ENCODE results near the gene NOC2L. TPM values are rescaled to one million over a fixed set of nuclear protein-coding genes. Genes with fewer than 3 reads are reported as not detected.

The NOC2L gene
- total RNA-seq, 2 experiments from 2014 or later, result 77.9 to 99.0 TPM

DNA sequence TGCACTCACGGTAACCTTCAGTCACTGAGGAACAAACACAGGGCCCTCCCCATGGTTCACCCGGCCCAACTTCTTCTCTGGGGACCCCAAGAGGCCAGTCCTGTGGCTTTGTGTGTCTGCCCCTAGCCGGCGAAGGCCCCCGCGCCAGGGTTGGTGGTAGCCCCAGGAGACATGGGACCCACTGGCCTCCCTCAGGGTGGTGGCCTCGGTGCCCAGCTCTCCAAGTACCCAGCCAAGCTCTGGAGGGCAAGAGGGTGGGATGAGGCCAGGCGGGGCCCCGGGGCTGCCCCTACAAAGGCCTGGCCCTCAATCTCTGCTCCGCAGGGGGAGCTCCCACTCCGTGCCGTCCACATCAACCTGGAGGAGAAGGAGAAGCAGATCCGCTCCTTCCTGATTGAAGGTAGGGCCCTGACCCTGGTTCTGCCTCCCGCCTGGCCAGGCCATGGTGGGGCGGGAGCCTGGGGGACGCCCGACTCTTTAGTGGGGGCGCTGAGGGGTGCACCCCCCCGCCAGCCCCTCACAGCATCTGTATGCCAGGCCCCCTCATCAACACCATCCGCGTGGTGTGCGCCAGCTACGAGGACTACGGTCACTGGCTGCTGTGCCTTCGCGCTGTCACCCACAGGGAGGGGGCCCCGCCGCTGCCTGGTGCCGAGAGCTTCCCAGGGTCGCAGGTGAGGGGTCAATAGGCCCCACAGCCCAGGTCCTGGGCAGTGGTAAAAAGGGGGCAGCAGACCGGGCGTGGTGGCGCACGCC, 12.9 kb upstream of the NOC2L start:
- no peaks in the 10 kb centered on the region for H3K9me2 ChIP-seq (ENCODE audit: insufficient read depth, low read length)
- DNase-seq (ENCODE audit: low spot score), result no peak
- no peak for TF ChIP-seq CTCF (conservative IDR thresholded peaks at IDR 0.05; ENCODE audit: low read length)
- TF ChIP-seq EZH2phosphoT487 (IDR thresholded peaks at IDR 0.05; ENCODE audit: borderline replicate concordance, low read depth, low read length), result no peak
- no peaks in the 10 kb centered on the region for H3K4me1 ChIP-seq (ENCODE audit: insufficient read depth, low read length, poor library complexity, severe bottlenecking)
- BruUV-seq (replicated peaks), result no TSS peak
- no peak overlapping the region for H3K27ac ChIP-seq (ENCODE audit: low read depth, low read length, poor library complexity, severe bottlenecking)
- no peaks in the 10 kb centered on the region for H3K9me3 ChIP-seq (ENCODE audit: low read length)
- intact Hi-C loops (cut with micrococcal nuclease; ENCODE audit: unreplicated experiment), result no loop called here
- ChIA-PET POLR2A (no interaction called here), CTCF (ENCODE audit: unreplicated experiment) (no interaction called here)
- H3K4me3 ChIP-seq (ENCODE audit: low read depth, low read length, poor library complexity, severe bottlenecking), result no peak overlapping the region
- no peak overlapping the region for H3K4me2 ChIP-seq (ENCODE audit: low read length)
- no peaks in the 10 kb centered on the region; the same call in 1 of the 2 replicates for H4K20me1 ChIP-seq (ENCODE audit: insufficient read depth, low read length)
- H2AFZ ChIP-seq (ENCODE audit: low read length), result no peak overlapping the region
- H3K36me3 ChIP-seq (ENCODE audit: insufficient read depth, low read length), result no peaks in the 10 kb centered on the region
- no peaks in the 10 kb centered on the region for H3K79me2 ChIP-seq (ENCODE audit: insufficient read depth, low read depth, low read length)

DNA sequence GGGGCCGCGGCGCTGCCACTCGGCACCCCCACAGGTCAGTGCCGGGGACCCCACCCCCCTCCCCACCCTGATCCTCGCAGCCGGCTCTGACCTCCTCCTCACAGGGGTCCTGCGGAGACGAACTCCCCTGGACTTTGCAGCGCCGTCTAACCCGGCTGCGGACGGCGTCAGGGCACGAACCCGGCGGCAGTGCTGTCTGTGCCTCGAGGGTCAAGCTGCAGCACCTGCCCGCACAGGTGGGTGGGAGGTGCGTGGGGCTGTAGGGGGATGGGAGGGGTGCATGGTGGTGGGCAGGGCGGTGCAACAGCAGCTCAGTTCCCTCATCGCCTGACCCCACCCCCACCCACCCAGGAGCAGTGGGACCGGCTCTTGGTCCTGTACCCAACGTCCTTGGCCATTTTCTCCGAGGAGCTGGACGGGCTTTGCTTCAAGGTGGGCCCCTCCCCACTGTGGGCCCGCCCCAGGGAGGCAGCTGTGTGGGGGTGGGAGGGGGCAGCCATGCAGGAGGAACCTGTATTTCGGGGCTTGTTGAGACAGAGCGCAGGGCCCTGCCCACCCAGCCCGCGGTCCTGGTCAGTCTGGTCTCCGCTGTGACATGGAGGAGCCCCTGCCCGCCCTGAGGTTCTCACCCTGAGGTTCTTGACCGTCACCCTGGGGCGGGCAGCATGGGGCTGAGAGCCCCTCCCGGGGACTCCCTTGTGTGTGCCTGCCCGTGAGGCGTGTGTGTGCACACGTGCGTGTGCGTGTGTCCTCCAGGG, 12.1 kb upstream of the NOC2L start:
- Histone ChIP-seq H3K36me3 (ENCODE audit: insufficient read depth, low read length) (no peaks in the 10 kb centered on the region), H3K9me2 (ENCODE audit: insufficient read depth, low read length) (no peaks in the 10 kb centered on the region), H4K20me1 (ENCODE audit: insufficient read depth, low read length) (no peaks in the 10 kb centered on the region; the same call in 1 of the 2 replicates), H3K4me3 (ENCODE audit: low read depth, low read length, poor library complexity, severe bottlenecking) (no peak overlapping the region), H3K4me2 (ENCODE audit: low read length) (no peak overlapping the region), H3K4me1 (ENCODE audit: insufficient read depth, low read length, poor library complexity, severe bottlenecking) (no peaks in the 10 kb centered on the region), H2AFZ (ENCODE audit: low read length) (no peak overlapping the region), H3K9me3 (ENCODE audit: low read length) (no peaks in the 10 kb centered on the region), H3K27ac (ENCODE audit: low read depth, low read length, poor library complexity, severe bottlenecking) (no peak overlapping the region), H3K79me2 (ENCODE audit: insufficient read depth, low read depth, low read length) (no peaks in the 10 kb centered on the region)
- ChIA-PET CTCF (ENCODE audit: unreplicated experiment) (no interaction called here), POLR2A (no interaction called here)
- DNase-seq (ENCODE audit: low spot score), result no peak
- BruUV-seq (replicated peaks), result no TSS peak
- intact Hi-C loops (cut with micrococcal nuclease; ENCODE audit: unreplicated experiment), result no loop called here
- TF ChIP-seq EZH2phosphoT487 (IDR thresholded peaks at IDR 0.05; ENCODE audit: borderline replicate concordance, low read depth, low read length) (no peak), CTCF (conservative IDR thresholded peaks at IDR 0.05; ENCODE audit: low read length) (no peak)

All from OCI-LY7 (cell line).